Activated T-cell treated with anti-CD3 and anti-CD28 coated beads, Interleukin-2, amount 50 U/mL, for 1 hour (primary cell): ENCODE measurements around the gene ATP5F1B.
A peak's percentile ranks its signal among the peaks of the same experiment; 100 is the strongest.

Experiments used
- DNase-seq: peaks from one replicate; pipeline ENCODE4 v3.0.0-alpha.2; 2020

Gene ATP5F1B

GRCh38 chr12:56645201-56645716, 525 bp downstream of the ATP5F1B start:
- no peak for DNase-seq

- DNase-seq = no peak
Observed at GRCh38 chr12:56644654-56645053, 1.1 kb downstream of the ATP5F1B start.

GRCh38 chr12:56641219-56641618, 4.6 kb downstream of the ATP5F1B start:
- DNase-seq = no peak

GRCh38 chr12:56637621-56638020, 8.2 kb downstream of the ATP5F1B start:
- no peak for DNase-seq

- peak; percentile 94 for DNase-seq
Observed at GRCh38 chr12:56636675-56637540, 8.9 kb downstream of the ATP5F1B start.

GRCh38 chr12:56635806-56636674, 9.7 kb downstream of the ATP5F1B start:
- DNase-seq = peak; percentile 82

- peak; percentile 73 for DNase-seq
Observed at GRCh38 chr12:56634837-56635791, 10.7 kb downstream of the ATP5F1B start.

- peak; percentile 36 for DNase-seq
Observed at GRCh38 chr12:56634242-56634836, 11.4 kb downstream of the ATP5F1B start.

GRCh38 chr12:56633468-56634241, 12.1 kb downstream of the ATP5F1B start:
- DNase-seq = no peak

GRCh38 chr12:56632701-56633467, 12.9 kb downstream of the ATP5F1B start:
- DNase-seq = no peak

- DNase-seq = peak; percentile 65
Observed at GRCh38 chr12:56631790-56632700, 13.7 kb downstream of the ATP5F1B start.

- peak; percentile 83 for DNase-seq
Observed at GRCh38 chr12:56630180-56630632, 15.6 kb downstream of the ATP5F1B start, which contains the start of gene BAZ2A. BAZ2A (minus strand) TSS chr12:56630326; CDS start chr12:56617530, 12,796 bp downstream.

GRCh38 chr12:56629459-56630179, 16.2 kb downstream of the ATP5F1B start:
- peak; percentile 54 for DNase-seq

GRCh38 chr12:56628671-56629458, 16.9 kb downstream of the ATP5F1B start:
- peak; percentile 61 for DNase-seq

- no peak for DNase-seq
Observed at GRCh38 chr12:56626701-56627100, 19.1 kb downstream of the ATP5F1B start.

- DNase-seq = no peak
Observed at GRCh38 chr12:56622535-56622934, 23.2 kb downstream of the ATP5F1B start.

GRCh38 chr12:56616925-56617324, 28.9 kb downstream of the ATP5F1B start:
- no peak for DNase-seq
